GM06990 (cell line): ENCODE data around the gene ANKRD44.

ENCODE experiments used
- DNase-seq: peaks from one replicate; pipeline ENCODE4 v3.0.0-alpha.2; 2011; ENCODE audit not compliant: insufficient read length; ENCODE audit errors: extremely low read depth
- H3K27me3 ChIP-seq: replicated peaks from 2 replicates; pipeline ENCODE4 v1.6.0; 2011; ENCODE audit warnings: low read length; ENCODE audit not compliant: control insufficient read depth, insufficient read depth
- H3K36me3 ChIP-seq: 2 replicates; pipeline ENCODE4 v1.5.1; 2011; ENCODE audit warnings: low read length; ENCODE audit not compliant: control insufficient read depth, insufficient read depth
- H3K4me3 ChIP-seq: replicated peaks from 2 replicates; pipeline ENCODE4 v1.5.1; 2011; ENCODE audit warnings: low read depth, mild to moderate bottlenecking, control low read depth, low read length
- CTCF ChIP-seq: IDR thresholded peaks from 2 replicates; pipeline ENCODE4 v1.5.1; 2011; ENCODE audit warnings: low read length, control low read depth, mild to moderate bottlenecking, inconsistent platforms; ENCODE audit not compliant: insufficient read depth, poor library complexity, severe bottlenecking

Gene ANKRD44

GRCh38 chr2:197300139-197300538 is 10.4 kb downstream of the ANKRD44 start:
- H3K4me3 ChIP-seq = no peak overlapping the region
- DNase-seq = no peak
- no peaks in the 10 kb centered on the region for H3K27me3 ChIP-seq
- TF ChIP-seq CTCF = no peak
- peaks cover 3% of the 10 kb centered on the region for H3K36me3 ChIP-seq

- no peak for TF ChIP-seq CTCF
These were observed 12.0 kb downstream of the ANKRD44 start for GRCh38 chr2:197298609-197299008.

GRCh38 chr2:197297772-197298318 is 12.7 kb downstream of the ANKRD44 start:
- Histone ChIP-seq H3K4me3 (peak overlapping the region; percentile 35; the same call in 1 of the 2 replicates), H3K36me3 (peaks cover 3% of the 10 kb centered on the region)
- TF ChIP-seq CTCF = no peak

More at GRCh38 chr2:197298609-197299008, 12.0 kb downstream of the ANKRD44 start:
- H3K4me3 ChIP-seq = no peak overlapping the region
- no peaks in the 10 kb centered on the region for H3K27me3 ChIP-seq
- H3K36me3 ChIP-seq = peaks cover 3% of the 10 kb centered on the region
- DNase-seq = no peak

GRCh38 chr2:197297266-197297665 is 13.3 kb downstream of the ANKRD44 start:
- peak overlapping the region; percentile 35; the same call in 1 of the 2 replicates for H3K4me3 ChIP-seq
- no peaks in the 10 kb centered on the region for H3K27me3 ChIP-seq
- peaks cover 3% of the 10 kb centered on the region for H3K36me3 ChIP-seq
- no peak for TF ChIP-seq CTCF
- no peak for DNase-seq

More at GRCh38 chr2:197297772-197298318, 12.7 kb downstream of the ANKRD44 start:
- DNase-seq = peak; percentile 47
- H3K27me3 ChIP-seq = no peaks in the 10 kb centered on the region

- no peak for TF ChIP-seq CTCF
- no peaks in the 10 kb centered on the region for H3K27me3 ChIP-seq
- H3K36me3 ChIP-seq = peaks cover under 1% of the 10 kb centered on the region
- peak; percentile 42 for DNase-seq
- H3K4me3 ChIP-seq = no peak overlapping the region; the same call in 1 of the 2 replicates
These were observed 13.7 kb downstream of the ANKRD44 start for GRCh38 chr2:197296835-197297234.

- no peak for DNase-seq
- H3K36me3 ChIP-seq = no peaks in the 10 kb centered on the region; the same call in 1 of the 2 replicates
- no peak for TF ChIP-seq CTCF
- H3K4me3 ChIP-seq = no peak overlapping the region
- no peaks in the 10 kb centered on the region for H3K27me3 ChIP-seq
These were observed 16.3 kb downstream of the ANKRD44 start for GRCh38 chr2:197294260-197294659.
